ENCODE data around the gene CRYBG3.

Gene CRYBG3

GRCh38 chr3:97838393-97838792, 16.6 kb downstream of the CRYBG3 start:
- H3K4me3 ChIP-seq (ENCODE audit: low read depth, low read length) = no peak overlapping the region

GRCh38 chr3:97839944-97840343, 18.1 kb downstream of the CRYBG3 start:
- H3K4me3 ChIP-seq (ENCODE audit: low read depth, low read length) = no peak overlapping the region
- no peak for DNase-seq (ENCODE audit: low read depth)
- TF ChIP-seq MAX (IDR thresholded peaks at IDR 0.05; ENCODE audit: low read depth, low read length) = no peak
- TF ChIP-seq POLR2A (IDR thresholded peaks at IDR 0.05; ENCODE audit: extremely low read depth, insufficient read length) = no peak
- TF ChIP-seq MYC (IDR thresholded peaks at IDR 0.05; ENCODE audit: low read depth, low read length) = no peak
- no peak for TF ChIP-seq CTCF (IDR thresholded peaks at IDR 0.05; ENCODE audit: low read depth, low read length)

More at GRCh38 chr3:97838393-97838792, 16.6 kb downstream of the CRYBG3 start:
- TF ChIP-seq MAX (IDR thresholded peaks at IDR 0.05; ENCODE audit: low read depth, low read length) = no peak
- no peak for TF ChIP-seq POLR2A (IDR thresholded peaks at IDR 0.05; ENCODE audit: extremely low read depth, insufficient read length)
- TF ChIP-seq MYC (IDR thresholded peaks at IDR 0.05; ENCODE audit: low read depth, low read length) = no peak
- no peak for TF ChIP-seq CTCF (IDR thresholded peaks at IDR 0.05; ENCODE audit: low read depth, low read length)
- no peak for DNase-seq (ENCODE audit: low read depth)

- no peak for DNase-seq (ENCODE audit: low read depth)
- TF ChIP-seq MAX (IDR thresholded peaks at IDR 0.05; ENCODE audit: low read depth, low read length) (no peak), MYC (IDR thresholded peaks at IDR 0.05; ENCODE audit: low read depth, low read length) (no peak), CTCF (IDR thresholded peaks at IDR 0.05; ENCODE audit: low read depth, low read length) (no peak), POLR2A (IDR thresholded peaks at IDR 0.05; ENCODE audit: extremely low read depth, insufficient read length) (no peak)
- no peak overlapping the region for H3K4me3 ChIP-seq (ENCODE audit: low read depth, low read length)
Measured at GRCh38 chr3:97841304-97841703, 19.5 kb downstream of the CRYBG3 start.

GRCh38 chr3:97841956-97842355, 20.1 kb downstream of the CRYBG3 start:
- no peak for DNase-seq (ENCODE audit: low read depth)
- TF ChIP-seq MYC (IDR thresholded peaks at IDR 0.05; ENCODE audit: low read depth, low read length) = no peak
- TF ChIP-seq MAX (IDR thresholded peaks at IDR 0.05; ENCODE audit: low read depth, low read length) = no peak
- TF ChIP-seq POLR2A (IDR thresholded peaks at IDR 0.05; ENCODE audit: extremely low read depth, insufficient read length) = no peak
- TF ChIP-seq CTCF (IDR thresholded peaks at IDR 0.05; ENCODE audit: low read depth, low read length) = no peak
- no peak overlapping the region for H3K4me3 ChIP-seq (ENCODE audit: low read depth, low read length)

- TF ChIP-seq POLR2A (IDR thresholded peaks at IDR 0.05; ENCODE audit: extremely low read depth, insufficient read length) (no peak), MAX (IDR thresholded peaks at IDR 0.05; ENCODE audit: low read depth, low read length) (no peak), MYC (IDR thresholded peaks at IDR 0.05; ENCODE audit: low read depth, low read length) (no peak), CTCF (IDR thresholded peaks at IDR 0.05; ENCODE audit: low read depth, low read length) (no peak)
- no peak for DNase-seq (ENCODE audit: low read depth)
- H3K4me3 ChIP-seq (ENCODE audit: low read depth, low read length) = no peak overlapping the region
Measured at GRCh38 chr3:97848779-97849178, 27.0 kb downstream of the CRYBG3 start.

GRCh38 chr3:97857401-97857800, 35.6 kb downstream of the CRYBG3 start:
- H3K4me3 ChIP-seq (ENCODE audit: low read depth, low read length) = no peak overlapping the region
- TF ChIP-seq CTCF (IDR thresholded peaks at IDR 0.05; ENCODE audit: low read depth, low read length) = no peak
- TF ChIP-seq MAX (IDR thresholded peaks at IDR 0.05; ENCODE audit: low read depth, low read length) = no peak
- no peak for TF ChIP-seq MYC (IDR thresholded peaks at IDR 0.05; ENCODE audit: low read depth, low read length)
- no peak for TF ChIP-seq POLR2A (IDR thresholded peaks at IDR 0.05; ENCODE audit: extremely low read depth, insufficient read length)
- no peak for DNase-seq (ENCODE audit: low read depth)
